ENCODE measurements around the gene RHBDF1.
"Not testable (repeated sequence)": the region's sequence is repeated elsewhere in the genome, so short reads cannot be mapped to it uniquely, and the experiment has no call there.

The RHBDF1 gene

DNA sequence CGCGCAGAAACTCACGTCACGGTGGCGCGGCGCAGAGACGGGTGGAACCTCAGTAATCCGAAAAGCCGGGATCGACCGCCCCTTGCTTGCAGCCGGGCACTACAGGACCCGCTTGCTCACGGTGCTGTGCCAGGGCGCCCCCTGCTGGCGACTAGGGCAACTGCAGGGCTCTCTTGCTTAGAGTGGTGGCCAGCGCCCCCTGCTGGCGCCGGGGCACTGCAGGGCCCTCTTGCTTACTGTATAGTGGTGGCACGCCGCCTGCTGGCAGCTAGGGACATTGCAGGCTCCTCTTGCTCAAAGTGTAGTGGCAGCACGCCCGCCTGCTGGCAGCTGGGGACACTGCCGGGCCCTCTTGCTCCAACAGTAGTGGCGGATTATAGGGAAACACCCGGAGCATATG lies 61.7 kb downstream of the RHBDF1 start:
- H2AFZ ChIP-seq (ENCODE audit: low read length, unreplicated experiment); H3K4me1 ChIP-seq (ENCODE audit: control insufficient read depth, insufficient read depth, low read length, unreplicated experiment); H3K36me3 ChIP-seq (ENCODE audit: insufficient read depth, low read length); H3K4me3 ChIP-seq (ENCODE audit: low read depth, low read length); H3K79me2 ChIP-seq (ENCODE audit: control insufficient read depth, insufficient read depth, low read length, unreplicated experiment); H3K27ac ChIP-seq (ENCODE audit: low read depth, low read length); H3K27me3 ChIP-seq (ENCODE audit: insufficient read depth, low read length): not testable (repeated sequence)

DNA sequence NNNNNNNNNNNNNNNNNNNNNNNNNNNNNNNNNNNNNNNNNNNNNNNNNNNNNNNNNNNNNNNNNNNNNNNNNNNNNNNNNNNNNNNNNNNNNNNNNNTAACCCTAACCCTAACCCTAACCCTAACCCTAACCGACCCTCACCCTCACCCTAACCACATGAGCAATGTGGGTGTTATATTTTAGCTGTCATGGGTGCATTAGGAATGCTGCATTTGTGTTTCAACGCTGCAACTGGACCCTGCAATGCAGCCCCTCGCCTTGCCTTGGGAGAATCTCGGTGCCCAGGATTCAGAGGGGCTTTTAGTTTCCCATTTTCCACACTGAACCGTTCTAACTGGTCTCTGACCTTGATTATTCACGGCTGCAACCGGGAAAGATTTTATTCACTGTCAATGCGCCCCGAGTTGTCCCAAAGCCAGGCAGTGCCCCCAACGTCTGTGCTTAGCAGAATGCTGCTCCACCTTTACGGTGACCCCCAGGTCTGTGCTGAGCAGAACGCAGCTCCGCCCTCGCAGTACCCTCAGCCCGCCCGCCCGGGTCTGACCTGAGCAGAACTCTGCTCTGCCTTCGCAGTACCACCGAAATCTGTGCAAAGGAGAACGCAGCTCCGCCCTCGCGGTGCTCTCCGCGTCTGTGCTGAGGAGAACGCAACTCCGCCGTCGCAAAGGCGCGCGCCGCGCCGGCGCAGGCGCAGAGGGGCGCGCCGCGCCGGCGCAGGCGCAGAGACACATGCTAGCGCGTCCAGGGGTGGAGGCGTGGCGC lies 62.3 kb downstream of the RHBDF1 start:
- no peaks in the 10 kb centered on the region for H3K79me2 ChIP-seq (ENCODE audit: control insufficient read depth, insufficient read depth, low read length, unreplicated experiment)
- no peaks in the 10 kb centered on the region for H3K4me1 ChIP-seq (ENCODE audit: control insufficient read depth, insufficient read depth, low read length, unreplicated experiment)
- H3K27ac ChIP-seq (ENCODE audit: low read depth, low read length): no peak overlapping the region
- no peaks in the 10 kb centered on the region for H3K27me3 ChIP-seq (ENCODE audit: insufficient read depth, low read length)
- H2AFZ ChIP-seq (ENCODE audit: low read length, unreplicated experiment): no peak overlapping the region
- H3K4me3 ChIP-seq (ENCODE audit: low read depth, low read length): peak overlapping the region; percentile 60; the same call in 1 of the 2 replicates
- no peaks in the 10 kb centered on the region for H3K36me3 ChIP-seq (ENCODE audit: insufficient read depth, low read length)

Measured in ACC112 (cell line).